LNCaP clone FGC (cell line): Measurements from ENCODE around the gene PLSCR2.

Source experiments
- DNase-seq: peaks from one replicate; pipeline ENCODE4 v3.0.0-alpha.2; 2011; ENCODE audit warnings: low read depth
- H3K4me3 ChIP-seq: 2 replicates; pipeline ENCODE4 v1.5.1; 2011; ENCODE audit warnings: mild to moderate bottlenecking, low read depth, low read length, control low read depth
- CTCF ChIP-seq: IDR thresholded peaks from 2 replicates; pipeline ENCODE4 v1.5.1; 2012; ENCODE audit warnings: mild to moderate bottlenecking; ENCODE audit not compliant: control insufficient read depth, insufficient read depth; ENCODE audit errors: extremely low read depth

Gene PLSCR2

GRCh38 chr3:146466604-146467003, 2.8 kb downstream of the PLSCR2 start:
- TF ChIP-seq CTCF: no peak

GRCh38 chr3:146465693-146466465, 3.5 kb downstream of the PLSCR2 start:
- no peak for TF ChIP-seq CTCF
- DNase-seq: no peak
- no peak overlapping the region for H3K4me3 ChIP-seq

More at GRCh38 chr3:146466604-146467003, 2.8 kb downstream of the PLSCR2 start:
- no peak for DNase-seq
- H3K4me3 ChIP-seq: no peak overlapping the region

- TF ChIP-seq CTCF: no peak
- DNase-seq: no peak
- no peak overlapping the region for H3K4me3 ChIP-seq
These were observed 4.6 kb downstream of the PLSCR2 start for GRCh38 chr3:146464783-146465182.

- no peak for DNase-seq
- H3K4me3 ChIP-seq: no peak overlapping the region
- no peak for TF ChIP-seq CTCF
These were observed 5.3 kb downstream of the PLSCR2 start for GRCh38 chr3:146464005-146464595.

GRCh38 chr3:146454796-146455195, 14.6 kb downstream of the PLSCR2 start:
- no peak overlapping the region for H3K4me3 ChIP-seq
- no peak for DNase-seq
- no peak for TF ChIP-seq CTCF

GRCh38 chr3:146449613-146450012, 19.7 kb downstream of the PLSCR2 start:
- TF ChIP-seq CTCF: no peak
- no peak overlapping the region for H3K4me3 ChIP-seq
- no peak for DNase-seq

- no peak overlapping the region for H3K4me3 ChIP-seq
- no peak for DNase-seq
- no peak for TF ChIP-seq CTCF
These were observed 20.3 kb downstream of the PLSCR2 start for GRCh38 chr3:146449076-146449475.
